Mesenchymal stem cell (in vitro differentiated cells and primary cell): ENCODE measurements around the gene PSMD11.

Experiments
- DNase-seq: peaks from one replicate; pipeline ENCODE4 v3.0.0-alpha.2; 2013
- H2AFZ ChIP-seq: one replicate; pipeline ENCODE4 v1.6.1; 2013; ENCODE audit warnings: low read depth, mild to moderate bottlenecking, control low read depth, inconsistent platforms, low read length, moderate library complexity
- H2AK5ac ChIP-seq: 2 replicates; pipeline ENCODE4 v1.6.1; 2013; ENCODE audit warnings: low read length, moderate library complexity, mild to moderate bottlenecking, inconsistent platforms; ENCODE audit not compliant: severe bottlenecking
- H2BK120ac ChIP-seq: one replicate; pipeline ENCODE4 v1.6.1; 2013; ENCODE audit warnings: low read depth, mild to moderate bottlenecking, inconsistent platforms, low read length, moderate library complexity
- H2BK12ac ChIP-seq, 2 experiments: one replicate each; pipeline ENCODE4 v1.6.1; 2013; ENCODE audit warnings: inconsistent platforms in 2 of 2, low read length in 2 of 2, mild to moderate bottlenecking in 2 of 2, moderate library complexity in 2 of 2, control low read depth in 1 of 2
- H2BK15ac ChIP-seq: one replicate; pipeline ENCODE4 v1.6.1; 2013; ENCODE audit warnings: mild to moderate bottlenecking, low read depth, inconsistent platforms; ENCODE audit not compliant: poor library complexity, severe bottlenecking
- H2BK5ac ChIP-seq: 2 replicates; pipeline ENCODE4 v1.6.1; 2013; ENCODE audit warnings: low read depth, mild to moderate bottlenecking, low read length, control low read depth, inconsistent platforms; ENCODE audit not compliant: poor library complexity, severe bottlenecking
- H3K14ac ChIP-seq, 2 experiments: one replicate each; pipeline ENCODE4 v1.6.1; 2013; ENCODE audit warnings: inconsistent platforms in 2 of 2, low read length in 2 of 2, control low read depth in 1 of 2, mild to moderate bottlenecking in 1 of 2, moderate library complexity in 1 of 2
- H3K18ac ChIP-seq, 2 experiments: one replicate each; pipeline ENCODE4 v1.6.1; 2013; ENCODE audit warnings: inconsistent platforms in 2 of 2, low read length in 2 of 2, control low read depth in 1 of 2, low read depth in 1 of 2, mild to moderate bottlenecking in 1 of 2
- H3K23ac ChIP-seq, 2 experiments: one replicate each; pipeline ENCODE4 v1.6.1; 2013; ENCODE audit warnings: inconsistent platforms in 2 of 2, low read length in 2 of 2, mild to moderate bottlenecking in 2 of 2, moderate library complexity in 2 of 2, control low read depth in 1 of 2
- H3K27ac ChIP-seq: 2 replicates; pipeline ENCODE4 v1.5.1; 2013; ENCODE audit warnings: mild to moderate bottlenecking, moderate library complexity, low read length, control low read depth, inconsistent platforms; ENCODE audit not compliant: poor library complexity, severe bottlenecking
- H3K27me3 ChIP-seq, 2 experiments: 2 replicates each; pipeline versions ENCODE4 v1.6.1 to v1.7.0; 2013; ENCODE audit warnings: low read length in 2 of 2, mild to moderate bottlenecking in 2 of 2, moderate library complexity in 2 of 2, control low read depth in 1 of 2, inconsistent platforms in 1 of 2; ENCODE audit not compliant: control insufficient read depth in 1 of 2, insufficient read depth in 1 of 2
- H3K36me3 ChIP-seq, 2 experiments: 2 replicates each; pipeline versions ENCODE4 v1.6.1 to v1.7.0; 2013; ENCODE audit warnings: low read length in 2 of 2, control low read depth in 1 of 2, inconsistent platforms in 1 of 2, low read depth in 1 of 2, mild to moderate bottlenecking in 1 of 2; ENCODE audit not compliant: insufficient read depth in 2 of 2, control insufficient read depth in 1 of 2
- H3K4ac ChIP-seq, 2 experiments: one replicate each; pipeline ENCODE4 v1.6.1; 2013; ENCODE audit warnings: inconsistent platforms in 2 of 2, low read length in 2 of 2, mild to moderate bottlenecking in 2 of 2, moderate library complexity in 2 of 2, control low read depth in 1 of 2, low read depth in 1 of 2
- H3K4me1 ChIP-seq: 2 replicates; pipeline ENCODE4 v1.6.1; 2013; ENCODE audit warnings: low read depth, low read length, control low read depth; ENCODE audit not compliant: control insufficient read depth, insufficient read depth
- H3K4me2 ChIP-seq: 2 replicates; pipeline ENCODE4 v1.6.1; 2013; ENCODE audit warnings: low read length, mild to moderate bottlenecking, inconsistent platforms; ENCODE audit not compliant: poor library complexity, severe bottlenecking
- H3K4me3 ChIP-seq, 2 experiments: 2 replicates each; pipeline versions ENCODE4 v1.5.1 to v1.7.0; 2013; ENCODE audit warnings: low read length in 2 of 2, mild to moderate bottlenecking in 2 of 2, control low read depth in 1 of 2, low read depth in 1 of 2; ENCODE audit not compliant: insufficient read depth in 1 of 2
- H3K79me1 ChIP-seq: replicated peaks from 2 replicates; pipeline ENCODE4 v1.6.1; 2013; ENCODE audit warnings: mild to moderate bottlenecking, control low read depth, low read length, inconsistent platforms; ENCODE audit not compliant: poor library complexity, severe bottlenecking
- H3K9ac ChIP-seq: 2 replicates; pipeline ENCODE4 v1.7.0; 2013; ENCODE audit warnings: mild to moderate bottlenecking, low read length, moderate library complexity
- H3K9me3 ChIP-seq: 2 replicates; pipeline ENCODE4 v1.7.0; 2013; ENCODE audit warnings: mild to moderate bottlenecking, low read length; ENCODE audit not compliant: control insufficient read depth
- H4K8ac ChIP-seq: one replicate; pipeline ENCODE4 v1.6.1; 2013; ENCODE audit warnings: inconsistent platforms, mild to moderate bottlenecking, low read length, moderate library complexity
- H4K91ac ChIP-seq: one replicate; pipeline ENCODE4 v1.6.1; 2013; ENCODE audit warnings: mild to moderate bottlenecking, low read length, inconsistent platforms
- WGBS: methylation state at CpG from one replicate; pipeline ENCODE4 v1.1.7; 2013; ENCODE audit warnings: mixed read lengths; 5-methylcytosine and 5-hydroxymethylcytosine counted together

Gene PSMD11

DNA sequence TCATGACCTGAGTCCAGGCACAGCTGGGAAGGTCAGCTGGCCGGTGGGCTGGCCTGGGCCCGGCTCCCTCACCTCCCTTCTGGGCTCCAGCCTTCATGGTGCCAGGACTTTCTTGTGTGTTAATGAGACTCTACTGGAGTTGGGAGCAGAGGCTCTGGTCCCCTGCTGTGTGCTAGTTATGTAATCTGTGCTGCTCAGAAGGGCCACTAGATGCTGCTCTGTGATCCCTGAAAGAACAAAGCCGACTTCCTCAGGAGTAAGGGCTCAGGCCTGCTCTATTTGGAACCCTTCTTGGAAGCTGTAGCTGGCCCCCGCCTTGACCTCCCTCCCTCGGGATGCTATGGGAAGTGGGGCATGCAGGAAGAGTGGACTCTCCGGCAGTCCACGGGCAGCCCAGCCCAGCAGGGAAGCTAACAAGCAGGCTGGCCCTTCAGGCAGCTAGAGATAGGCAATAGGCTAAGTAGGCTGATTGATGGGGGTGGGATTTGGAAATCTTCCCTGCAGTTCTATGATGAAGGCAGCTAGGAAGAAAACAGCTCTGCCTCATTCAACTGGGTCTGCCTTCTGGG, 39.2 kb downstream of the PSMD11 start:
- Histone ChIP-seq H3K4ac (peak overlapping the region in 1 of 2 experiments; percentile 20), H2BK120ac (no peak overlapping the region), H3K18ac (no peak overlapping the region), H2AFZ (no peak overlapping the region), H3K14ac (no peak overlapping the region), H2AK5ac (no peak overlapping the region), H3K4me3 (no peak overlapping the region), H3K36me3 (peaks cover 41 to 45% of the 10 kb centered on the region in 2 experiments), H4K8ac (peak overlapping the region; percentile 78), H2BK15ac (peak overlapping the region; percentile 30), H2BK5ac (no peak overlapping the region), H3K79me1 (peaks cover 11% of the 10 kb centered on the region), H3K27me3 (no peaks in the 10 kb centered on the region), H3K27ac (peak overlapping the region; percentile 65), H2BK12ac (no peak overlapping the region), H3K23ac (no peak overlapping the region), H3K4me2 (no peak overlapping the region), H3K9ac (peak overlapping the region; percentile 12), H3K4me1 (peaks cover 23% of the 10 kb centered on the region), H3K9me3 (no peaks in the 10 kb centered on the region), H4K91ac (no peak overlapping the region)
- WGBS: 19% methylated on average over 7 of the region's 7 CpGs
- peak; percentile 74 for DNase-seq

- H2BK5ac ChIP-seq: no peak overlapping the region
- no peak overlapping the region for H2AK5ac ChIP-seq
- DNase-seq: no peak
- 77% methylated on average over 4 of the region's 4 CpGs for WGBS
- H3K14ac ChIP-seq: no peak overlapping the region
- peaks cover 23% of the 10 kb centered on the region for H3K4me1 ChIP-seq
- no peak overlapping the region for H2AFZ ChIP-seq
- peaks cover 40 to 42% of the 10 kb centered on the region in 2 experiments for H3K36me3 ChIP-seq
- H3K9ac ChIP-seq: peak overlapping the region; percentile 12
- H3K27ac ChIP-seq: peak overlapping the region; percentile 8
- H2BK12ac ChIP-seq: peak overlapping the region in 1 of 2 experiments; percentile 54
- no peak overlapping the region for H3K4me2 ChIP-seq
- H3K4me3 ChIP-seq: no peak overlapping the region
- H3K79me1 ChIP-seq: peaks cover 16% of the 10 kb centered on the region
- no peaks in the 10 kb centered on the region for H3K9me3 ChIP-seq
- no peak overlapping the region for H4K91ac ChIP-seq
- H3K27me3 ChIP-seq: no peaks in the 10 kb centered on the region
- no peak overlapping the region for H2BK15ac ChIP-seq
- no peak overlapping the region for H3K23ac ChIP-seq
- H2BK120ac ChIP-seq: no peak overlapping the region
- peak overlapping the region in 1 of 2 experiments; percentile 29 for H3K18ac ChIP-seq
- H3K4ac ChIP-seq: no peak overlapping the region
- H4K8ac ChIP-seq: no peak overlapping the region
Observed at GRCh38 chr17:32484041-32484461, 39.7 kb downstream of the PSMD11 start.

DNA sequence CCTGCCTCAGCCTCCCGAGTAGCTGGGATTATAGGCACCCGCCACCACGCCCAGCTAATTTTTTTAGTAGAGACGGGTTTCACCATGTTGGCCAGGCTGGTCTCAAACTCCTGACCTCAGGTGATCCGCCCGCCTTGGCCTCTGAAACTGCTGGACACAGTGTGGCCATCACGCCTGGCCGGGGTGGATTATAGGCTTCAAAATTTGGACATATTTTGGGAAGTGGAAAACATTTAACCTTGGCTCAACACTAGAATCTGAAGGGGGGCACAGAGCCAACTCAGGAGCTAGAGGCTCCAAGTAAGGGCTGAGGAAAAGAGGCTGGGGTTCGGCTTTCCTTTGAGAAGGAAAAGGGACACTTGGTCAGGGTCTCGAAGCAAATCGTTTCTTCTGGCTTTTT, 40.3 kb downstream of the PSMD11 start:
- peaks cover 25% of the 10 kb centered on the region for H3K4me1 ChIP-seq
- H3K36me3 ChIP-seq: peaks cover 34 to 40% of the 10 kb centered on the region in 2 experiments
- H3K23ac ChIP-seq: no peak overlapping the region
- no peak overlapping the region for H3K14ac ChIP-seq
- H3K4ac ChIP-seq: no peak overlapping the region
- no peaks in the 10 kb centered on the region for H3K27me3 ChIP-seq
- H3K79me1 ChIP-seq: peaks cover 18% of the 10 kb centered on the region
- H3K9me3 ChIP-seq: no peaks in the 10 kb centered on the region
- H2BK5ac ChIP-seq: no peak overlapping the region
- H4K91ac ChIP-seq: no peak overlapping the region
- no peak overlapping the region for H2BK15ac ChIP-seq
- no peak overlapping the region for H4K8ac ChIP-seq
- H2AK5ac ChIP-seq: no peak overlapping the region
- no peak overlapping the region for H2BK120ac ChIP-seq
- no peak overlapping the region for H3K4me3 ChIP-seq
- no peak overlapping the region for H3K18ac ChIP-seq
- H3K4me2 ChIP-seq: no peak overlapping the region
- no peak overlapping the region for H3K9ac ChIP-seq
- no peak overlapping the region for H2BK12ac ChIP-seq
- no peak for DNase-seq
- WGBS: 96% methylated on average over 11 of the region's 11 CpGs
- H2AFZ ChIP-seq: no peak overlapping the region
- no peak overlapping the region for H3K27ac ChIP-seq

GRCh38 chr17:32485261-32486110, 41.2 kb downstream of the PSMD11 start:
- H3K27me3 ChIP-seq: no peaks in the 10 kb centered on the region
- 88% methylated on average over 11 of the region's 12 CpGs for WGBS
- H2BK12ac ChIP-seq: no peak overlapping the region
- H3K23ac ChIP-seq: no peak overlapping the region
- H4K91ac ChIP-seq: no peak overlapping the region
- H2AK5ac ChIP-seq: no peak overlapping the region
- peak overlapping the region; percentile 75 for H3K9ac ChIP-seq
- H3K14ac ChIP-seq: no peak overlapping the region
- DNase-seq: no peak
- H2BK15ac ChIP-seq: no peak overlapping the region
- no peaks in the 10 kb centered on the region for H3K9me3 ChIP-seq
- H3K4me3 ChIP-seq: peak overlapping the region in 1 of 2 experiments; percentile 72
- peaks cover 26% of the 10 kb centered on the region for H3K4me1 ChIP-seq
- H2AFZ ChIP-seq: no peak overlapping the region
- H4K8ac ChIP-seq: no peak overlapping the region
- H3K27ac ChIP-seq: no peak overlapping the region
- no peak overlapping the region for H2BK120ac ChIP-seq
- peak overlapping the region in 1 of 2 experiments; percentile 79 for H3K18ac ChIP-seq
- H3K4ac ChIP-seq: no peak overlapping the region
- H3K36me3 ChIP-seq: peaks cover 29 to 39% of the 10 kb centered on the region in 2 experiments
- H3K79me1 ChIP-seq: peaks cover 24% of the 10 kb centered on the region
- no peak overlapping the region for H2BK5ac ChIP-seq
- peak overlapping the region; percentile 83 for H3K4me2 ChIP-seq
